ENCODE data around the gene AKAP1. TPM values are rescaled to one million over a fixed set of nuclear protein-coding genes. Genes with fewer than 3 reads are reported as not detected.

The AKAP1 gene
- polyA plus RNA-seq, 3 donors = 10.6 to 49.3 (median 23.9) TPM

Other genes starting within 250 kb of the AKAP1 start
- gene TRIM25, start 171.2 kb upstream of the AKAP1 start, polyA plus RNA-seq = 10 to 100 TPM; 12.8 to 27.0 (median 18.4) TPM
- gene COIL, start 124.2 kb upstream of the AKAP1 start, polyA plus RNA-seq = 1 to 10 TPM; 4.8 to 8.7 (median 7.3) TPM
- gene SCPEP1, start 107.1 kb upstream of the AKAP1 start, polyA plus RNA-seq = 10 to 100 TPM; 13.4 to 55.3 (median 38.1) TPM
- 10 to 100 TPM in 1 of 3 donors, 1 to 10 TPM in 2; 7.4 to 10.7 (median 7.5) TPM for gene MSI2, start 171.3 kb downstream of the AKAP1 start, polyA plus RNA-seq

All from adipose tissue (tissue), 3 donors.